Stimulated activated CD8-positive, alpha-beta memory T cell treated with anti-CD3 and anti-CD28 coated beads, Interleukin-4, amount 100 ng/mL, for 48 hours (primary cell): ENCODE measurements around the gene FRMD5.
A peak's percentile ranks its signal among the peaks of the same experiment; 100 is the strongest.
"Not testable (repeated sequence)": the region's sequence is repeated elsewhere in the genome, so short reads cannot be mapped to it uniquely, and the experiment has no call there.

Source experiments
- DNase-seq: peaks from one replicate; pipeline ENCODE4 v3.0.0-alpha.2; 2020

The FRMD5 gene

GRCh38 chr15:43881245-43881644 is 313.8 kb downstream of the FRMD5 start:
- DNase-seq = no peak

GRCh38 chr15:43880406-43881194 is 314.5 kb downstream of the FRMD5 start:
- DNase-seq = no peak

DNA sequence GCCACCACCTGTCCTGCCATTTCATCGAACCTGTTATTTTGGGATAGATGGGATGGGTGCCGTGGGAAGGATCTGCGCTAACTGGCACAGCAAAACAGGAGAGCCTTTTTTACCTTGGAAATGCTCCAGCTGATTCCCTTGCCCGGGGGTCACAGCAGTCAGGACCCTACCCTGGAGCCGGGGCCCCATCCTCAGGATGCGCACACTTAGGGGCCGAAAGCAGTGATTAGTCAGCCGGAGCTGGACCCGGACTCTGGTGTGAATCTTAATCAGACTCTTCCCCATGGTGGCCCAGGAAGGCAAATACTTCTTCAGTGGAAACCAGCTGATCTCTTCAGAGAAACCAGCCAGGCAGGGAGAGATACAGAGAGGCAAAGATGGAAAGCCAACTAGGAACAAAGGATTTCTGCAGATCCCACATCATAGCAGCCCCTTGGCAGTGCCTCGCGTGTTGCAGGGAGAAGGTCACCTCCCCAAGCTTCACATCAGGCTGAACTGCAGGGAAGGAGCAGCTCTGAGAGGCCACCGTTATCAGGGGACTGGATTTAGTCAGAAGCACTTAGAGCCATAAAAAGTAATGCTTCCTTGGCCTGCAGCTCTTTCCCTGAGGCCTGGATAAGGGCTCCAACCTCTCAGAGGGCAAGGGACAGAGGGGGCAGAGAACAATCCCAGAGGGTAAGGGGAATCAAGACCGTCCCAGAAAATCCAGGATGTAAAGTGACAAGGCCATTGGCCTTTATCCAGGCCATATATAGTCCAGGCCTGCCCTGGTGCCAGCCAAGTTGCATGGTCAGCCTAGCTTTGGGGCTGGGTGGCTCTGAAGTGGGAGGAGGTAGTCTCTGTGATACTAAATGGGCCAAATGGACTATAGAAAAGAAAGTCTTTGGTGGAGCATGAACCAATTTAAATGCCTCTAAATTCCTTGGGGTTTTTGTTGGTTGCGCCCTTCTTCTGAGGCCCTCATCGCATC is 315.4 kb downstream of the FRMD5 start:
- no peak for DNase-seq

DNA sequence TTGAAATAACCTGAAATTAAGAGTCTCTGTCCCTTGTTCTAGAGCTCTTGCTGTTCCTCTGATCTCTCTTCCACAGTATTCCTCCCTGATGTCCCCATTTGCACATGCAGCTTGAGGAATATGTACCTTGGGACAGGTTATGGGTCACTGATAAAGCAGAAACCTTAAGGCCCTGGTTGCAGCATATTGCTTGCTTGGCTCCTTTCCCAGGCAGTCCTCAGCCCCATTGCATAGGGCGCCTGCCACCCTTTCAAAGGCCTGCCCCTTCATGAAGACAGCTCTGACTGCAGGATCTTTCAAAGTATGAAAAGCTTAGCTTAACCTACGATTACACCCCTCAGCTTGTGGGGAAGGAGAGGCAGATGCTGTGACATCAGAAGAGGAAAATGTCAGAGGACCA is 316.6 kb downstream of the FRMD5 start:
- DNase-seq = no peak

- DNase-seq = no peak
These were observed 317.7 kb downstream of the FRMD5 start for GRCh38 chr15:43877371-43877770.

- no peak for DNase-seq
These were observed 318.2 kb downstream of the FRMD5 start for GRCh38 chr15:43876872-43877271.

GRCh38 chr15:43873651-43874050 is 321.4 kb downstream of the FRMD5 start:
- DNase-seq = no peak

DNA sequence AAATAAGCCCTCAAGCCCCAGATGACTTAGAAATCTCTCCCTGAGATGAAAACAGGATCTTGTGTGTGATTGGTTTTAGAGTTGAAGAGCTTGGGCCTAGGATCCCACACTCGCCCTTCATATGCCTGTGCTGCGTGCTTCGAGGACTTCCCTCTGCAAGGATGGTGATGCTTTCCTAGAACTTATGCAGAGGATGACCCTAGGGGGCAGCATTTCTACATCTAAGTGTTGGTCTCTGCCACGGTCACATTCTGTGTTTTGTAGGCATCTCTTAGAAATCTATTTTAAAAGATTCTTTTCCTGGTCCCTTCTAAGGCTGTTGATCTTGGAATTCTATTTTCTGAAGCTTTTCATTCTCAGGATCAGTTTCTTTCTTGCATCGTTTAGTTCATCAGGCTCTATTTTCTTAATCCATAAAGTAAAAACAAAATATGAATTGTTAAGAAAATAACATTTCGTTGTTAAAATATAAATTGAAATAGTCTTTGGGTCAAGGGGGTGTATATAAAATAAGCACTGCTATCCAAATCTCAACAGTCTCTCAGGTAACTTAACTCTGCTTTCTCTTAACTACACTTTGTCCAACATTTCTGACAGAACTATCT is 322.6 kb downstream of the FRMD5 start:
- DNase-seq = no peak

GRCh38 chr15:43871835-43872234 is 323.2 kb downstream of the FRMD5 start:
- DNase-seq = no peak

GRCh38 chr15:43868406-43868805 is 326.7 kb downstream of the FRMD5 start:
- DNase-seq = no peak

DNA sequence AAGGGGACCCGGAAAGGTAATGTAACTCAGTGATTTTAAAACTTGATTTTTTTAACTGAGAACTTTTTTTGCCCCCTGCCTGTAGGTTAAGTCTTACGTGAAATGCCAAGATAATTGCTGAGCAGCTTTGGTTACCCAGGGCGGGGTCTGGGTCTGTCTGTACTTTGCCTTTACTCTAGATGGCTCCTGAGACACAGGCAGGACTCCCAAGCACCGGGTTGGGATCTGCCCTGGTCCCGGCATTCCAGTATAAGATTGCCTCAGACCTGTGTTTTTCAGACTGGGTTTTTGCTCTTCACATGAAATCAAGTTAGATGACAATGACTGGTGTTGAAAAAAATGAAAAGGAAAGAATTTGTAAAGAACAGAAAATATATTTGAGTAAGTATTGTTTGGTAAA is 328.0 kb downstream of the FRMD5 start:
- no peak for DNase-seq

- DNase-seq = not testable (repeated sequence)
These were observed 328.4 kb downstream of the FRMD5 start for GRCh38 chr15:43866636-43867035.

GRCh38 chr15:43859546-43859945 is 335.5 kb downstream of the FRMD5 start:
- DNase-seq = no peak

DNA sequence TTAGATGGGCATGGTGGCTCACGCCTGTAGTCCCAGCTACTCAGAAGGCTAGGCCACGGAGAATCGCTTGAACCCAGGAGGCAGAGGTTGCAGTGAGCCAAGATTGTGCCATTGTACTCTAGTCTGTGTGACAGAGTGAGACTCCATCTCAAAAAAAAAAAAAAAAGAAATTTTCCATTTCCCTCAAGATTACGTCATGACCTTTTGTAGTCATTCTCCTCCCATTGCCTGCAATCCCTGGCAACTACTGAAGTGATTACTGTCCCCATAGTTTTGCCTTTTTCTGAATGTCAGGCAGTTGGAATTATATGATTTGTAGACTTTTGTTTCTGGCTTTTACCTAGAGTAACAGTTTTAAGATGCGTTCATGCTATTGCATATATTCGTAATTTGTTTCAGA is 340.3 kb downstream of the FRMD5 start:
- no peak for DNase-seq

- no peak for DNase-seq
These were observed 342.5 kb downstream of the FRMD5 start for GRCh38 chr15:43852607-43853006.

DNA sequence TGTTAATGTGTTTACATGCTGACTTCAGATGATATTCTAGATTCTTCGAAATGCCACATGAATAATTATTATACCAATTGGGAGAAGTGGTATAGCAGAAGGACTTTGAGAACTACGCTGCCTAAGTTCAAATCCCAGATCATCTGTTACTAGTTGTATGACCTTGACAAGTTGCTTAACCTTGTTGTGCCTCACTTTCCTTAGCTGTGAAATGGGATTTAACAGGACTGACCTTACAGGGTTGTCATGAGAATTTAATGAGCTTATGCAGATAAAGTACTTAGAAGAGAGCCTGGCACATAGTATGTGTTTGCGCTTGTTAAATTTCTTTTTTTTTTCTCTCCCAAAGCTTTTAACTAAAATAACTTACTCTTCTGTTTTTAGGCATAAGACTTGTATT is 343.8 kb downstream of the FRMD5 start:
- no peak for DNase-seq

DNA sequence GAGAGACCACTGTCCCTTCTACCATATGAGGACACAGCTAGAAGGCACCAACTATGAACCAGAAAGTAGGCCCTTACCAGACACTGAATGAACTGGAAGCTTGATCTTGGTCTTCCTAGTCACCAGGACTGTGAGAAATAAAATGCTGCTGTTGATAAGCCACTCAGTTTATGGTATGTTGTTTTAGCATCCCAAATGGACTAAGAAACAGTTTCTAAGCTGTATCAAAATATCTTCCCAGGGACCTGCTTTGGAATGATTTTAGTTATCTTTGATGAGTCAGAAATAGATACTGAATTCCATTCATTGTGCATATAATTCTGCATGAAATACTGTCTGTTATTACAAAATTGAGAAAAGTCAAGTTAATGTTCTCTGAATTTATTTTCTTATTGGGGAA is 349.6 kb downstream of the FRMD5 start:
- no peak for DNase-seq

- not testable (repeated sequence) for DNase-seq
These were observed 362.6 kb downstream of the FRMD5 start for GRCh38 chr15:43832485-43832884.

- not testable (repeated sequence) for DNase-seq
These were observed 363.5 kb downstream of the FRMD5 start for GRCh38 chr15:43831519-43832052.

DNA sequence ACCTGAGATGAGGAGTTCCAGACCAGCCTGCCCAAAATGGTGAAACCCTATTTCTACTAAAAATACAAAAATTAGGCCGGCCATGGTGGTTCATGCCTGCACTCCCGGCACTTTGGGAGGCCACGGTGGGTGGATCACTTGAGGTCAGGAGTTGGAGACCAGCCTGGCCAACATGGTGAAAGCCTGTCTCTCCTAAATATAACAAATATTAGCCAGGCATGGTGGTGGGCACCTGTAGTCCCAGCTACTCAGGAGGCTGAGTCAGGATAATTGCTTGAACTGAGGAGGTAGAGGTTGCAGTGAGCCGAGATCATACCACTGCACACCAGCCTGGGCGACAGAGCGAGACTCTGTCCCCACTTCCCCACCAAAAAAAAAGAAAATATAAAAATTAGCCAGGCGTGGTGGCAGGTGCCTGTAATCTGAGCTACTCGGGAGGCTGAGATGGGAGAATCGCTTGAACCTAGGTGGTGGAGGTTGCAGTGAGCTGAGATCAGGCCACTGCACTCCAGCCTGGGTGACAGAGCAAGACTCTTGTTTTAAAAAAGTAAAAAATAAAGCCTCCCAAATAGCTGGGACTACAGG is 364.3 kb downstream of the FRMD5 start:
- DNase-seq = not testable (repeated sequence)

DNA sequence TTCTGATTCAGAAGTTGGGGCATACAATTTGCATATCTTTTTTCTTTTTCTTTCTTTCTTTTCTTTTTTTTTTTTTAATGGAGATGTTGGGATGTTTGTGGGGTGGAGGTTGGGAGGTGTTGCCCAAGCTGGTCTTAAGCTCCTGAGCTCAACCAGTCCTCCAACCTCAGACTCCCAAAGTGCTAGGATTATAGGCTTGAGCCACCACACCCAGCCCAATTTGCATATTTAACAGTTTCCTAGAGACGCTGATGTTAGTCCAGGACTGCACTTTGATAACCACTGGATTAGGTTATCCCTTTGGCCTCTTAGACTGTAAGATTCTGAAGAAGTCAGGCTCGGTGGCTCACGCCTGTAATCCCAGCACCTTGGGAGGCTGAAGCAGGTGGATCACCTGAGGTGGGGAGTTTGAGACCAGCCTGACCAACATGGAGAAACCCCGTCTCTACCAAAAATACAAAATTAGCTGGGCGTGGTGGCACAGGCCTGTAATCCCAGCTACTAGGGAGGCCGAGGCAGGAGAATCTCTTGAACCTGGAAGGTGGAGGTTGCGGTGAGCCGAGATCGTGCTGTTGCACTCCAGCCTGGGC is 365.0 kb downstream of the FRMD5 start:
- DNase-seq = not testable (repeated sequence)

DNA sequence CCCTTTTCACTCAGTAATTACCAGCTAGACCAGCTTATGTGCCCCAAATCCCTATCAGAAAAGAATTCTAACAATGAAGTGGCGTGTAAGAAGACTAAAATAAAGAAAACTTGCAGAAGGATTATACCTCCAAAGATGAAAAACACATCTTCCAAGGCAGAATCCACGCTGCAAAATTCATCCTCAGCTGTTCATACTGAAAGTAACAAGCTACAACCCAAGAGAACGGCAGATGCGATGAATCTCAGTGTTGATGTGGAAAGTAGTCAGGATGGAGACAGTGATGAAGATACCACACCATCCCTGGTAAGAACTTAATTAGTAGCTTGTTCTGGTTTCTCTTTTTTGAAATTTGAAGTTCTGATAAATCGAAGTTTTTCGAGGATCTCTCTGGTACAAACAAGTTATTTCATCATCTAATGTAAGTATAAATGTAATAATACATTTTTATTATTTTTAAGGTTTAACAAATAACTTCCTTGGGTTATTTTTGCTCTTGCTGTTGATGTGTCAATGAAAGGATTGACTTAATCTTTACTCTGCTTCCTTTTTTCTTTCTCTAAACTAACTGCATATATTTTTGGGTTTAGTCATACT is 366.9 kb downstream of the FRMD5 start:
- DNase-seq = peak; percentile 38
